ENCODE data around the gene KRTAP10-8.

- TF ChIP-seq REST (IDR thresholded peaks at IDR 0.05; ENCODE audit: unreplicated experiment) (no peak), CTCF (conservative IDR thresholded peaks at IDR 0.05; ENCODE audit: low read depth in 2 of 2) (no peak), POLR2AphosphoS5 (IDR thresholded peaks at IDR 0.05; ENCODE audit: low read depth) (no peak), EZH2 (IDR thresholded peaks at IDR 0.05; ENCODE audit: low read depth, unreplicated experiment) (no peak), EZH2phosphoT487 (IDR thresholded peaks at IDR 0.05; ENCODE audit: unreplicated experiment) (no peak)
These were observed 11.7 kb downstream of the KRTAP10-8 start for GRCh38 chr21:44623575-44623974.
